GM12878 (cell line): ENCODE data around the gene BRAT1. TPM values are rescaled to one million over a fixed set of nuclear protein-coding genes. Genes with fewer than 3 reads are reported as not detected.

Experiments used
- ATAC-seq: fragments of 200-7000 bp; cut with Tn5 transposase; 3 replicates; pipeline ENCODE4 v1.9.1; 2020; ENCODE audit warnings: mild to moderate bottlenecking, moderate library complexity
- BruUV-seq: library from RNA; stranded (reverse); fragments of 400-500 nt; replicated peaks from 2 replicates; lab custom pipeline; 2021; lab: Mats Ljungman, UMichigan
- CTCF ChIA-PET: fragments of 300-600 bp; sonication (Branson Sonifier 250); formaldehyde crosslinking; extraction: SDS; loops from one replicate; lab custom pipeline; 2021; ENCODE audit warnings: inconsistent platforms; lab: Yijun Ruan, JAX
- POLR2A ChIA-PET: fragments of 350-600 bp; formaldehyde crosslinking; extraction: SDS; loops from one replicate; lab custom pipeline; 2021; ENCODE audit warnings: inconsistent platforms; lab: Charles Lee
- RAD21 ChIA-PET: fragments of 300-600 bp; sonication (Branson Sonifier 250); formaldehyde crosslinking; loops from one replicate; lab custom pipeline; 2023; ENCODE audit warnings: antibody characterized with exemption; ENCODE audit not compliant: unreplicated experiment; lab: Charles Lee
- SMC1A ChIA-PET: fragments of 300-600 bp; sonication (Branson Sonifier 250); formaldehyde crosslinking; loops from one replicate; lab custom pipeline; 2023; ENCODE audit not compliant: unreplicated experiment, uncharacterized antibody; lab: Charles Lee
- DNase-seq: peaks from one replicate; pipeline ENCODE4 v3.0.0-alpha.2; 2011; ENCODE audit warnings: low read depth, low spot score
- FAIRE-seq: peaks from 3 replicates; lab custom pipeline; 2011; peaks lifted over from hg19 to GRCh38; lab: Jason Lieb, UNC
- H2AFZ ChIP-seq: 2 replicates; pipeline ENCODE4 v1.6.0; 2011; ENCODE audit warnings: low read depth, low read length, control low read depth; ENCODE audit not compliant: control insufficient read depth
- H3K27ac ChIP-seq: 2 replicates; pipeline ENCODE4 v1.5.1; 2011; ENCODE audit warnings: control low read depth; ENCODE audit not compliant: control insufficient read depth, insufficient read depth
- H3K27me3 ChIP-seq, 2 experiments: replicated peaks in 1 of 2; 2 replicates each; pipeline versions ENCODE4 v1.6.0 to v1.6.1; 2011; ENCODE audit warnings: low read length in 1 of 2; ENCODE audit not compliant: control insufficient read depth in 2 of 2, insufficient read depth in 2 of 2
- H3K36me3 ChIP-seq, 2 experiments: 2 replicates each; pipeline ENCODE4 v1.5.1; 2011; ENCODE audit warnings: low read length in 1 of 2; ENCODE audit not compliant: control insufficient read depth in 2 of 2, insufficient read depth in 2 of 2
- H3K4me1 ChIP-seq: 2 replicates; pipeline ENCODE4 v1.6.1; 2011; ENCODE audit warnings: mild to moderate bottlenecking, low read length, moderate library complexity, mixed read lengths; ENCODE audit not compliant: control insufficient read depth, insufficient read depth
- H3K4me2 ChIP-seq: 2 replicates; pipeline ENCODE4 v1.6.0; 2011; ENCODE audit warnings: control low read depth; ENCODE audit not compliant: control insufficient read depth, insufficient read depth
- H3K4me3 ChIP-seq: fragments of 200-600 bp; sonication (generic); 2 replicates; pipeline ENCODE4 v1.5.1; 2016
- H3K79me2 ChIP-seq: 2 replicates; pipeline ENCODE4 v1.6.0; 2011; ENCODE audit warnings: low read length; ENCODE audit not compliant: control insufficient read depth, insufficient read depth
- H3K9ac ChIP-seq: 2 replicates; pipeline ENCODE4 v1.8.0; 2011; ENCODE audit warnings: low read length, control low read depth, mixed read lengths; ENCODE audit not compliant: control insufficient read depth, insufficient read depth
- H3K9me3 ChIP-seq: replicated peaks from 3 replicates; pipeline ENCODE4 v1.5.1; 2011; ENCODE audit warnings: mild to moderate bottlenecking, low read length; ENCODE audit not compliant: control insufficient read depth, insufficient read depth
- H4K20me1 ChIP-seq: 2 replicates; pipeline ENCODE4 v1.6.0; 2011; ENCODE audit not compliant: control insufficient read depth, insufficient read depth
- BMI1 ChIP-seq: fragments of 450-650 bp; IDR thresholded peaks from 2 replicates; pipeline ENCODE4 v1.6.1; 2016; ENCODE audit warnings: mild to moderate bottlenecking, moderate library complexity, borderline replicate concordance
- EZH2 ChIP-seq: IDR thresholded peaks from 2 replicates; pipeline ENCODE4 v1.6.1; 2012; ENCODE audit warnings: low read depth, mild to moderate bottlenecking, control low read depth, inconsistent platforms, low read length, borderline replicate concordance; ENCODE audit not compliant: control insufficient read depth
- GATAD2B ChIP-seq: fragments of 450-650 bp; conservative IDR thresholded peaks from 2 replicates; pipeline ENCODE4 v1.6.1; 2017; ENCODE audit warnings: low read depth, mild to moderate bottlenecking, moderate library complexity
- MTA3 ChIP-seq: IDR thresholded peaks from 2 replicates; pipeline ENCODE4 v1.6.1; 2012; ENCODE audit warnings: low read length, inconsistent platforms, borderline replicate concordance
- WRNIP1 ChIP-seq: IDR thresholded peaks from 2 replicates; pipeline ENCODE4 v1.6.1; 2011; ENCODE audit warnings: low read depth, low read length, improper control_type of control experiment, borderline replicate concordance
- YBX1 ChIP-seq: fragments of 450-650 bp; IDR thresholded peaks from 2 replicates; pipeline ENCODE4 v1.6.1; 2016; ENCODE audit warnings: antibody characterized with exemption
- WGBS: methylation state at CpG from one replicate; pipeline ENCODE4 v1.1.6; 2016; ENCODE audit warnings: low lambda C conversion rate; ENCODE audit not compliant: insufficient replicate concordance, insufficient coverage; ENCODE audit errors: missing lambda C conversion rate; 5-methylcytosine and 5-hydroxymethylcytosine counted together
- in situ Hi-C: fragments of 300-500 bp; cut with MboI; formaldehyde crosslinking; loops from 9 replicates; pipeline ENCODE4 v1.14.3; 2018; ENCODE audit warnings: mixed read lengths
- intact Hi-C: fragments of 100-400 bp; cut with micrococcal nuclease; formaldehyde crosslinking; loops from one replicate; pipeline ENCODE4 v1.14.2; 2022; ENCODE audit not compliant: unreplicated experiment
- polyA plus RNA-seq, 11 experiments: library from polyadenylated mRNA; depleted of rRNA in 4 of 11; unstranded in 6 of 11; stranded (reverse) in 5 of 11; fragments of >200 nt; fragmentation: Nextera tagmentation in 4 of 11; fragmentation: Illumina TruSeq in 1 of 11; extraction: Ambion mirVana in 4 of 11; extraction: Trizol in 1 of 11; gene quantifications; 1 replicate in 1 of 11; 2 replicates in 10 of 11; pipeline versions ENCODE4 v1.2.1 to v1.2.3, GENCODE V29; 2011 to 2016; ENCODE audit warnings: inconsistent platforms in 2 of 11, missing spikeins in 2 of 11, low read depth in 1 of 11
- total RNA-seq, 4 experiments: library from RNA; depleted of rRNA in 3 of 4; stranded (reverse); fragments of >200 nt in 3 of 4; fragmentation: Illumina TruSeq in 1 of 4; extraction: Trizol in 1 of 4; gene quantifications; 2 replicates each; pipeline versions ENCODE4 v1.2.1 to v1.2.3, GENCODE V29; 2013 to 2021
- TF ChIP-seq, protein P1 (sequence below): fragments of 450-650 bp; IDR thresholded peaks from 2 replicates; pipeline ENCODE4 v1.6.1; 2017; ENCODE audit warnings: antibody characterized with exemption, mild to moderate bottlenecking, moderate library complexity

Gene BRAT1
- total and polyA plus RNA-seq, 10 of the 15 experiments (the other 5 are each of a cell fraction or from before 2014, with no cell fraction given) = 0.13 to 53.3 (median 16.0) TPM

DNA sequence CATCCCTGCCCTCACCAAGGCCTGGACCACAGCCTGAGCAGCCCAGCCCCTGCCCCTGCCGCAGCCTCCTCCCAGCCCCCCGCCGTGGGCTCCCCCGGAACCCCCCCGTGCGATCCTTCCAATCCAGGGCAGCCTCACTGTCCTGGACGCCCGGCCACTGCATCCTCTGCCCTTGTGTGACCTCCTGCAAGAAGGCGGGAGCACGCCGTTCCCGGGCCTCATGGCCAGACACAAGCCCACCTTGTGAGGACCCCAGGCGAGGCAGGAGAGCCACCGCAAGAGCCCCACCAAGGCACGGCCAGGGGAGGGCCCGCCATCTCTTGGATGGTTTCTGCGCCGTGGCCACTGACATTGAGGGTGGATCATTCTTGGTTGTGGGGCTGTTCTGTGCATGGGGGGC lies 43.6 kb downstream of the BRAT1 start:
- BruUV-seq = no TSS peak
- in situ Hi-C loops = no loop called here

DNA sequence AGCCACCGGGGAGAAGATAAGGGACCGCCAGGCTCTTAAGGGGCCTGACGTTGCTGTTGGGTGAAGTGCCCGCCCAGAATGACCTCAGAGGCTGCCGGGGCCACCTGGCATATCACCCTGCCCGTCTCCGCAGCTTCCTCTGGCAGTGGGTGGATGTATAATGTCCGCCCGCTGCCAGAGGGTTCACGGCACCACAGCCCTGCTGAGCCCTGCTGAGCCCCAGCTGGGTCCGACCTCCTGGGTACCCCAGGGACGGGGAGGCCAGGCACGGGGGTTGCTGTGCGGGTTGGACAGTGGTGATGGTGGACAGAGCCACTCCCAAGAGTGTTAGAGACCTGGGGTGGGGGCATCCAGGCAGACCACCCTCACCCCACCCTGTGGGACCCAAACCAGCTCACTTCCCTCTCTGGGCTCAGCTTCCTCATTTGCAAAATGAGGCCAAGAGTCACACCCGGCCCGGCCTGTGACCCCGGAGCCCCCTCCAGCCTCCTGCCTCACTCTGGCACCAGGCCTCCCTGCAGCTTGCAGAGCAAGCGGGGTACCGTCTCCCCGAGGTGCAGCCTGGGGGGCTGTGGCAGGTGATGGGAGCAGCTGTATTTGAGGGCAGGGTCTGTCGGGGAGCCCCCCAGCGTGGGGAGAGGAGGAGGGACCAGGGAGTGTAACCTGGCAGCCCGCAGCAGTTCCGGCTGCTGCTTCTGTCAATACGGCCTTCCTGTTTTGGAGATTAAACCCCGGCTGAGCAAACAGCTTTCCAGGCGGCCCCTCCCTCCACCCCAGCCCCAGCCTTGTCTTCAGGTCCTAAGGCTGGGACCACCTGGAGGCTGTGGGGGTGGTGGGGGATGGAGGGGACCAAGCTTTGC lies 44.2 kb downstream of the BRAT1 start:
- CTCF ChIA-PET = interaction anchor here (1.1 kb wide), 2 partner anchors 42 to 199 kb away, joined by 3 read pairs; no protein-coding TSS in a partner anchor
- Histone ChIP-seq H3K9me3 (no peaks in the 10 kb centered on the region), H3K79me2 (no peaks in the 10 kb centered on the region), H3K4me1 (peaks cover 38% of the 10 kb centered on the region), H3K27ac (peak overlapping the region; percentile 18; the same call in 1 of the 2 replicates), H3K4me3 (no peak overlapping the region), H3K9ac (peak overlapping the region; percentile 20; the same call in 1 of the 2 replicates), H3K4me2 (peak overlapping the region; percentile 64; the same call in 1 of the 2 replicates), H3K36me3 (no peaks in the 10 kb centered on the region), H3K27me3 (no peaks in the 10 kb centered on the region), H4K20me1 (no peaks in the 10 kb centered on the region), H2AFZ (peak overlapping the region; percentile 87)
- POLR2A ChIA-PET = interaction anchor here (1.0 to 1.9 kb wide), 3 partner anchors 10 to 17 kb away, joined by 4 to 10 read pairs (median 5); no protein-coding TSS in a partner anchor
- intact Hi-C loops = no loop called here
- in situ Hi-C loops = no loop called here
- BruUV-seq = no TSS peak
- FAIRE-seq = no peak
- DNase-seq = no peak
- peak; percentile 45 for ATAC-seq
- SMC1A ChIA-PET = interaction anchor here (0.6 kb wide), 1 partner anchor 203 kb away, joined by 3 read pairs; no protein-coding TSS in a partner anchor
- 32% methylated on average over 27 of the region's 27 CpGs for WGBS
- RAD21 ChIA-PET = interaction anchor here (1.5 kb wide), 1 partner anchor 18 kb away, joined by 5 read pairs; no protein-coding TSS in a partner anchor
- TF ChIP-seq YBX1 = no peak
- no peak for TF ChIP-seq BMI1
- TF ChIP-seq, protein P1, sequence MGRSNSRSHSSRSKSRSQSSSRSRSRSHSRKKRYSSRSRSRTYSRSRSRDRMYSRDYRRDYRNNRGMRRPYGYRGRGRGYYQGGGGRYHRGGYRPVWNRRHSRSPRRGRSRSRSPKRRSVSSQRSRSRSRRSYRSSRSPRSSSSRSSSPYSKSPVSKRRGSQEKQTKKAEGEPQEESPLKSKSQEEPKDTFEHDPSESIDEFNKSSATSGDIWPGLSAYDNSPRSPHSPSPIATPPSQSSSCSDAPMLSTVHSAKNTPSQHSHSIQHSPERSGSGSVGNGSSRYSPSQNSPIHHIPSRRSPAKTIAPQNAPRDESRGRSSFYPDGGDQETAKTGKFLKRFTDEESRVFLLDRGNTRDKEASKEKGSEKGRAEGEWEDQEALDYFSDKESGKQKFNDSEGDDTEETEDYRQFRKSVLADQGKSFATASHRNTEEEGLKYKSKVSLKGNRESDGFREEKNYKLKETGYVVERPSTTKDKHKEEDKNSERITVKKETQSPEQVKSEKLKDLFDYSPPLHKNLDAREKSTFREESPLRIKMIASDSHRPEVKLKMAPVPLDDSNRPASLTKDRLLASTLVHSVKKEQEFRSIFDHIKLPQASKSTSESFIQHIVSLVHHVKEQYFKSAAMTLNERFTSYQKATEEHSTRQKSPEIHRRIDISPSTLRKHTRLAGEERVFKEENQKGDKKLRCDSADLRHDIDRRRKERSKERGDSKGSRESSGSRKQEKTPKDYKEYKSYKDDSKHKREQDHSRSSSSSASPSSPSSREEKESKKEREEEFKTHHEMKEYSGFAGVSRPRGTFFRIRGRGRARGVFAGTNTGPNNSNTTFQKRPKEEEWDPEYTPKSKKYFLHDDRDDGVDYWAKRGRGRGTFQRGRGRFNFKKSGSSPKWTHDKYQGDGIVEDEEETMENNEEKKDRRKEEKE = no peak
- TF ChIP-seq EZH2 = no peak
- no peak for TF ChIP-seq MTA3
- TF ChIP-seq WRNIP1 = no peak

More for the DNA sequence above, 43.6 kb downstream of the BRAT1 start:
- Histone ChIP-seq H4K20me1 (no peaks in the 10 kb centered on the region), H3K4me3 (no peak overlapping the region), H3K36me3 (no peaks in the 10 kb centered on the region), H3K4me2 (0 out of 2 replicates have a peak overlapping the region, but pooled peaks have one; percentile 64), H3K9me3 (no peaks in the 10 kb centered on the region), H3K79me2 (no peaks in the 10 kb centered on the region), H3K9ac (peak overlapping the region; percentile 1; the same call in 1 of the 2 replicates), H3K27ac (no peak overlapping the region), H3K27me3 (no peaks in the 10 kb centered on the region), H3K4me1 (peaks cover 38% of the 10 kb centered on the region), H2AFZ (peak overlapping the region; percentile 87)
- no peak for TF ChIP-seq GATAD2B
- DNase-seq (no peak), ATAC-seq (no peak), FAIRE-seq (no peak)
- ChIA-PET POLR2A (interaction anchor here (1.0 to 1.9 kb wide), 3 partner anchors 9 to 17 kb away, joined by 4 to 10 read pairs (median 5); no protein-coding TSS in a partner anchor), RAD21 (interaction anchor here (1.5 kb wide), 1 partner anchor 17 kb away, joined by 5 read pairs; no protein-coding TSS in a partner anchor), SMC1A (no interaction called here), CTCF (interaction anchor here (0.8 kb wide), 1 partner anchor 19 kb away, joined by 3 read pairs; no protein-coding TSS in a partner anchor)
- intact Hi-C loops = no loop called here
- 28% methylated on average over 11 of the region's 18 CpGs for whole genome bisulfite sequencing
